ENCODE data around the gene MAP3K15.

DNA sequence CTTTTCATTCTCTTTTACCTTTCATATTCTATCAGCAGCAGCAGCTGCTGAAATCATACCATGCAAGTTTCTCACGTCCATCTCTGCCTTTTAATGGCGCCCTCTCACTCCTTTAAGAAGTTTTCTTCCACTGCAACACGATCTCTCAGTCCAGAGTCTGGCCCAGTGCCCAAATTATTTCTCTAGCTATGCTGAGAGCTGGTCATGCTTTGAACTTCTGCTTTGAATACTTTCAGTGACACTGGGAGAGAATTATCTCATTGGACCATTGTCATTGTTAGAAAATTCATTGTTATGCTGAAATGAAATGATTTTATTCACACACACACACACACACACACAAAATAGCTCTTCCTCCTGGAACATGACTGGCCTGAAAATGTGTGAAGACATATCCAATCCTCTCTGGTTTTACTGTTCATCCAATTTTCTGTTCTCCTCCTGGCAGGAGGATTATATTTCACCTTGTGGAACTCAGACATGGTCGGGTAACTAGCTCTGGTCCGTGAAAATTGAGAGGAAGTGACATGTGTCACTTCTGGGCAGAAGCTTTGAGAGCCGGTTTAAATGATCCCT lies 172.9 kb downstream of the MAP3K15 start:
- TF ChIP-seq POLR2A (IDR thresholded peaks at IDR 0.05; ENCODE audit: low read length) (no peak), GATA1 (IDR thresholded peaks at IDR 0.05; ENCODE audit: low read depth, low read length) (no peak)
